Lung (tissue), 12 donors: ENCODE data around the gene DOLK. TPM values are rescaled to one million over a fixed set of nuclear protein-coding genes. Genes with fewer than 3 reads are reported as not detected.

Experiments used
- ATAC-seq: fragments of 200-7000 bp; cut with Tn5 transposase; one replicate; pipeline ENCODE4 v1.9.1; 2020; ENCODE audit warnings: moderate number of reproducible peaks; ENCODE audit not compliant: insufficient read depth, low FRiP score
- DNase-seq, 3 donors: peaks; one replicate each; pipeline ENCODE4 v3.0.0-alpha.2; 2013 to 2017
- H3K27ac ChIP-seq, 2 donors: one replicate each; pipeline ENCODE4 v1.5.1; 2013; ENCODE audit warnings: mild to moderate bottlenecking in 2 of 2, moderate library complexity in 2 of 2, control low read depth in 1 of 2, inconsistent platforms in 1 of 2, low read depth in 1 of 2, low read length in 1 of 2
- H3K27me3 ChIP-seq, 3 donors: one replicate each; pipeline ENCODE4 v1.5.1; 2013; ENCODE audit warnings: low read length in 2 of 3; ENCODE audit not compliant: control insufficient read depth in 3 of 3, insufficient read depth in 3 of 3
- H3K36me3 ChIP-seq, 4 donors: one replicate each; pipeline ENCODE4 v1.5.1; 2013; ENCODE audit warnings: low read length in 4 of 4, mild to moderate bottlenecking in 1 of 4, moderate library complexity in 1 of 4; ENCODE audit not compliant: control insufficient read depth in 4 of 4, insufficient read depth in 4 of 4
- H3K4me1 ChIP-seq, 5 donors: one replicate each; pipeline ENCODE4 v1.5.1; 2013; ENCODE audit warnings: low read length in 5 of 5, mild to moderate bottlenecking in 2 of 5, moderate library complexity in 1 of 5; ENCODE audit not compliant: control insufficient read depth in 5 of 5, insufficient read depth in 5 of 5
- H3K4me3 ChIP-seq: one replicate; pipeline ENCODE4 v1.5.1; 2013; ENCODE audit warnings: mild to moderate bottlenecking, control low read depth, moderate library complexity
- H3K9ac ChIP-seq, 2 donors: one replicate each; pipeline ENCODE4 v1.5.1; 2013; ENCODE audit warnings: low read length in 2 of 2, control low read depth in 1 of 2; ENCODE audit not compliant: insufficient read depth in 1 of 2
- H3K9me3 ChIP-seq, 4 donors: one replicate each; pipeline ENCODE4 v1.5.1; 2013; ENCODE audit warnings: low read length in 3 of 4, mild to moderate bottlenecking in 1 of 4, moderate library complexity in 1 of 4; ENCODE audit not compliant: control insufficient read depth in 4 of 4, insufficient read depth in 3 of 4
- CTCF ChIP-seq: IDR thresholded peaks from 2 replicates; pipeline ENCODE4 v1.5.1; 2012; ENCODE audit warnings: mild to moderate bottlenecking; ENCODE audit errors: control extremely low read depth, extremely low read depth
- WGBS, 2 donors: extraction: QIAGEN DNeasy Blood & Tissue Kit; methylation state at CpG; one replicate each; pipeline ENCODE4 v1.1.7; 2013; 5-methylcytosine and 5-hydroxymethylcytosine counted together
- polyA plus RNA-seq, 2 donors: library from polyadenylated mRNA; stranded (reverse); fragments of 200-250 nt; gene quantifications; one replicate each; pipeline ENCODE4 v1.2.1, GENCODE V29; 2013
- total RNA-seq, 2 donors: library from RNA; depleted of rRNA in 1 of 2; stranded (reverse); fragments of >200 nt in 1 of 2; gene quantifications; one replicate each; pipeline ENCODE4 v1.2.1, GENCODE V29; 2014 to 2021
- donor health status: control.
- donor health status: control.
- donor health status: Bipolar disorder and iron deficiency.
- donor health status: healthy.
- donor health status: DM: yes; HTN: yes; CAD: no.

The DOLK gene
- total and polyA plus RNA-seq, 4 donors = 9.6 to 19.1 (median 14.2) TPM

DNA sequence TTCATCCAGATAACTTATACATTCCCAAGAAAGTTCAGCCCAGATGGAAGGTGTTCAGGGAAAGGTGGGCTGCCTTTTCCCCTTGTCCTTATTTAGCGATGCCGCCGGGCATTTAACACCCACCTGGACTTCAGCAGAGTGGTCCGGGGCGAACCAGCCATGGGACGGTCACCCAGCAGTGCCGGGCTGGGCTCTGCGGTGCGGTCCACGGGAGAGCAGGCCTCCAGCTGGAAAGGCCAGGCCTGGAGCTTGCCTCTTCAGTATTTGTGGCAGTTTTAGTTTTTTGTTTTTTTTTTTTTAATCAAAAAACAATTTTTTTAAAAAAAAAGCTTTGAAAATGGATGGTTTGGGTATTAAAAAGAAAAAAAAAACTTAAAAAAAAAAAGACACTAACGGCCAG lies 30.7 kb downstream of the DOLK start:
- no peak for TF ChIP-seq CTCF
- Histone ChIP-seq H3K27ac (peak overlapping the region; percentile 64 to 90), H3K9ac (peak overlapping the region in 1 of 2 donors; percentile 24), H3K27me3 (no peaks in the 10 kb centered on the region), H3K9me3 (no peaks in the 10 kb centered on the region), H3K4me3 (no peak overlapping the region), H3K36me3 (peaks cover 0 to 18% (median 8%) of the 10 kb centered on the region in 4 donors), H3K4me1 (peaks cover 14 to 65% (median 30%) of the 10 kb centered on the region in 5 donors)
- WGBS, 2 donors = 86 to 89% methylated on average over 11 of the region's 11 CpGs
- DNase-seq (no peak), ATAC-seq (no peak)

- no peak for TF ChIP-seq CTCF
- no peaks in the 10 kb centered on the region for H3K9me3 ChIP-seq
- H3K27me3 ChIP-seq = no peaks in the 10 kb centered on the region
- peak overlapping the region; percentile 64 to 90 for H3K27ac ChIP-seq
- peaks cover 18 to 66% (median 27%) of the 10 kb centered on the region in 5 donors for H3K4me1 ChIP-seq
- 69 to 90% methylated on average over 18 of the region's 18 CpGs for WGBS, 2 donors
- H3K9ac ChIP-seq = no peak overlapping the region
- no peak for ATAC-seq
- no peak overlapping the region for H3K4me3 ChIP-seq
- DNase-seq = no peak
- H3K36me3 ChIP-seq = peaks cover 0 to 18% (median 8%) of the 10 kb centered on the region in 4 donors
These were observed 31.2 kb downstream of the DOLK start for GRCh38 chr9:128916204-128916603.

DNA sequence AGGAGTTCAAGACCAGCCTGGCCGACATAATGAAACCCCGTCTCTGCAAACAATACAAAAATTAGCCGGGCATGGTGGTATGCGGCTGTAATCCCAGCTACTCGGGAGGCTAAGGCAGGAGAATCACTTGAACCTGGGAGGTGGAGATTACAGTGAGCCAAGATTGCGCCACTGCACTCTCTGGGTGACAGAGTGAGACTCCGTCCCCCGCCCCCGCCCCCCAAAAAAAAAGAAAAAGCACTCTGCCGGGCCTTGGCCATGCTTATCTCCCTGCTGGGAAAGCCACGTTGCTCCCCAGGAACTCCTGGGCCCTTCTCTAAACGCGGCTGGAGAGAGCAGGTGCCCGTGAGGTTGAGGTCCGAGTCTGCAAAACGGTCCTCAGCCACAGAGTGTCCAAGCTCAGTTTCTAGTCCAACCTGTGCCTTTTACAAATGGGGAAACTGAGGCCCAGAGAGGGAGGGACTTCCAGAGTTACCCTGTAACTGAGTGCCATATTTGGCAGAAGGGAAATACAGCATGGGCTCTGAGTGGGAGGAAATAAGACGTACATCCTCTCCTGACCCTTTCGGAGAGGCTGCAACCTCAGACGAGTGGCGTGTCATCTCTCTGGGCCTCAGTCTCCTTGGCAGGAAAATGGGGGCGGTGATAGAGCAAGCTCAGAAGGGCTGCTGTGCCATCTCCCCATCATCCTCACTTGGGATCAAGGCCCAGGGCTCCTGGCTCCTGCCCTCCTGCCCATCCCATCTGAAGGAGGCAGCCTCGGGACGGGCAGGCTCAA lies 33.2 kb downstream of the DOLK start:
- ATAC-seq (no peak), DNase-seq (no peak)
- H3K9ac ChIP-seq = peak overlapping the region in 1 of 2 donors; percentile 16
- no peaks in the 10 kb centered on the region for H3K9me3 ChIP-seq
- H3K27ac ChIP-seq = peak overlapping the region; percentile 51 to 94
- TF ChIP-seq CTCF = no peak
- no peaks in the 10 kb centered on the region for H3K27me3 ChIP-seq
- H3K4me3 ChIP-seq = no peak overlapping the region
- peaks cover 18 to 74% (median 27%) of the 10 kb centered on the region in 5 donors for H3K4me1 ChIP-seq
- WGBS, 2 donors = 60 to 79% methylated on average over 23 of the region's 23 CpGs
- H3K36me3 ChIP-seq = peaks cover 3 to 28% (median 18%) of the 10 kb centered on the region in 4 donors
